ENCODE measurements around the gene REV1. TPM values are rescaled to one million over a fixed set of nuclear protein-coding genes. Genes with fewer than 3 reads are reported as not detected.

Gene REV1
- total RNA-seq, 1 experiment from 2014 or later, result 34.3 TPM

- no peak for TF ChIP-seq JUND (IDR thresholded peaks at IDR 0.05)
- no peak for TF ChIP-seq ZFX (IDR thresholded peaks at IDR 0.05)
Measured at GRCh38 chr2:99421469-99421868, 68.3 kb downstream of the REV1 start (continued).

DNA sequence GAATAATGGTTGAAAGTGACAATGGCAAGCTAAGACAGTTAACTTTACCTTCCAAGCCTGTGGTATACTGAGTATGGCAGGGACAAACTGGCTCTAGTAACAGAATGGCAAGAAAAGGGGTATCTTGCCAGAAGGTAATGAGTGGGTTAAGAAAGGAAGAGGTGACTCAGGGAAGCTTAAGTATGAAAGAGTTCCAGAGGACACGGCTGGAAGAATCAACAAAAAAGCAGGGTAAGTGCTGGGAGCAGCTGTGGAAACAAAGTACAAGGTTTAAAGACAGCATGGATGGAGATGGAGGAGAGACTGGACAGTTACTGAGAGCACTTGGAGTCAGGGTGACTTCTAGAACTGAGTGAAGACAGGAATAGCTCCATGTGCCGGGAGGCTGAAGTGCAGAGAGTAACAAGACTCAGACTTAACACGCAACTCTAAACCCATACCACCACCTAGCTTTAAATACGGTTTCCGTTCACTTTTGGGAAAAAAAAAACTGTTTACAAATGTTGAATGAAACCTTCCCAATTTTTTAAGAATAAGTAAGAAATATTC lies 69.0 kb downstream of the REV1 start:
- no peaks in the 10 kb centered on the region for H3K9me2 ChIP-seq (ENCODE audit: insufficient read depth)
- no peak for TF ChIP-seq RAD21 (IDR thresholded peaks at IDR 0.05; ENCODE audit: low read depth)
- TF ChIP-seq CBX3 (IDR thresholded peaks at IDR 0.05; ENCODE audit: low read depth), result no peak
- TF ChIP-seq, protein P1, sequence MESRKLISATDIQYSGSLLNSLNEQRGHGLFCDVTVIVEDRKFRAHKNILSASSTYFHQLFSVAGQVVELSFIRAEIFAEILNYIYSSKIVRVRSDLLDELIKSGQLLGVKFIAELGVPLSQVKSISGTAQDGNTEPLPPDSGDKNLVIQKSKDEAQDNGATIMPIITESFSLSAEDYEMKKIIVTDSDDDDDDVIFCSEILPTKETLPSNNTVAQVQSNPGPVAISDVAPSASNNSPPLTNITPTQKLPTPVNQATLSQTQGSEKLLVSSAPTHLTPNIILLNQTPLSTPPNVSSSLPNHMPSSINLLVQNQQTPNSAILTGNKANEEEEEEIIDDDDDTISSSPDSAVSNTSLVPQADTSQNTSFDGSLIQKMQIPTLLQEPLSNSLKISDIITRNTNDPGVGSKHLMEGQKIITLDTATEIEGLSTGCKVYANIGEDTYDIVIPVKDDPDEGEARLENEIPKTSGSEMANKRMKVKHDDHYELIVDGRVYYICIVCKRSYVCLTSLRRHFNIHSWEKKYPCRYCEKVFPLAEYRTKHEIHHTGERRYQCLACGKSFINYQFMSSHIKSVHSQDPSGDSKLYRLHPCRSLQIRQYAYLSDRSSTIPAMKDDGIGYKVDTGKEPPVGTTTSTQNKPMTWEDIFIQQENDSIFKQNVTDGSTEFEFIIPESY (IDR thresholded peaks at IDR 0.05; ENCODE audit: extremely low read depth, insufficient replicate concordance, low read length), result no peak
- no peak for TF ChIP-seq FOSL1 (IDR thresholded peaks at IDR 0.05; ENCODE audit: low read depth)
- TF ChIP-seq, protein P2, sequence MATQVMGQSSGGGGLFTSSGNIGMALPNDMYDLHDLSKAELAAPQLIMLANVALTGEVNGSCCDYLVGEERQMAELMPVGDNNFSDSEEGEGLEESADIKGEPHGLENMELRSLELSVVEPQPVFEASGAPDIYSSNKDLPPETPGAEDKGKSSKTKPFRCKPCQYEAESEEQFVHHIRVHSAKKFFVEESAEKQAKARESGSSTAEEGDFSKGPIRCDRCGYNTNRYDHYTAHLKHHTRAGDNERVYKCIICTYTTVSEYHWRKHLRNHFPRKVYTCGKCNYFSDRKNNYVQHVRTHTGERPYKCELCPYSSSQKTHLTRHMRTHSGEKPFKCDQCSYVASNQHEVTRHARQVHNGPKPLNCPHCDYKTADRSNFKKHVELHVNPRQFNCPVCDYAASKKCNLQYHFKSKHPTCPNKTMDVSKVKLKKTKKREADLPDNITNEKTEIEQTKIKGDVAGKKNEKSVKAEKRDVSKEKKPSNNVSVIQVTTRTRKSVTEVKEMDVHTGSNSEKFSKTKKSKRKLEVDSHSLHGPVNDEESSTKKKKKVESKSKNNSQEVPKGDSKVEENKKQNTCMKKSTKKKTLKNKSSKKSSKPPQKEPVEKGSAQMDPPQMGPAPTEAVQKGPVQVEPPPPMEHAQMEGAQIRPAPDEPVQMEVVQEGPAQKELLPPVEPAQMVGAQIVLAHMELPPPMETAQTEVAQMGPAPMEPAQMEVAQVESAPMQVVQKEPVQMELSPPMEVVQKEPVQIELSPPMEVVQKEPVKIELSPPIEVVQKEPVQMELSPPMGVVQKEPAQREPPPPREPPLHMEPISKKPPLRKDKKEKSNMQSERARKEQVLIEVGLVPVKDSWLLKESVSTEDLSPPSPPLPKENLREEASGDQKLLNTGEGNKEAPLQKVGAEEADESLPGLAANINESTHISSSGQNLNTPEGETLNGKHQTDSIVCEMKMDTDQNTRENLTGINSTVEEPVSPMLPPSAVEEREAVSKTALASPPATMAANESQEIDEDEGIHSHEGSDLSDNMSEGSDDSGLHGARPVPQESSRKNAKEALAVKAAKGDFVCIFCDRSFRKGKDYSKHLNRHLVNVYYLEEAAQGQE (IDR thresholded peaks at IDR 0.05; ENCODE audit: low read depth), result no peak
- no peak for TF ChIP-seq JUND (IDR thresholded peaks at IDR 0.05)
- no peak for TF ChIP-seq POLR2AphosphoS5 (IDR thresholded peaks at IDR 0.05; ENCODE audit: low read depth, low read length)
- TF ChIP-seq ELF1 (IDR thresholded peaks at IDR 0.05; ENCODE audit: borderline replicate concordance, low read depth), result no peak
- TF ChIP-seq ZNF274 (IDR thresholded peaks at IDR 0.05; ENCODE audit: low read depth, low read length), result no peak
- no peak for TF ChIP-seq SP1 (IDR thresholded peaks at IDR 0.05; ENCODE audit: low read depth)
- TF ChIP-seq SRF (IDR thresholded peaks at IDR 0.05; ENCODE audit: low read depth), result no peak
- TF ChIP-seq, protein P3, sequence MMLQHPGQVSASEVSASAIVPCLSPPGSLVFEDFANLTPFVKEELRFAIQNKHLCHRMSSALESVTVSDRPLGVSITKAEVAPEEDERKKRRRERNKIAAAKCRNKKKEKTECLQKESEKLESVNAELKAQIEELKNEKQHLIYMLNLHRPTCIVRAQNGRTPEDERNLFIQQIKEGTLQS (IDR thresholded peaks at IDR 0.05), result no peak
- no peak for TF ChIP-seq ZFX (IDR thresholded peaks at IDR 0.05)
- TF ChIP-seq, protein P4, sequence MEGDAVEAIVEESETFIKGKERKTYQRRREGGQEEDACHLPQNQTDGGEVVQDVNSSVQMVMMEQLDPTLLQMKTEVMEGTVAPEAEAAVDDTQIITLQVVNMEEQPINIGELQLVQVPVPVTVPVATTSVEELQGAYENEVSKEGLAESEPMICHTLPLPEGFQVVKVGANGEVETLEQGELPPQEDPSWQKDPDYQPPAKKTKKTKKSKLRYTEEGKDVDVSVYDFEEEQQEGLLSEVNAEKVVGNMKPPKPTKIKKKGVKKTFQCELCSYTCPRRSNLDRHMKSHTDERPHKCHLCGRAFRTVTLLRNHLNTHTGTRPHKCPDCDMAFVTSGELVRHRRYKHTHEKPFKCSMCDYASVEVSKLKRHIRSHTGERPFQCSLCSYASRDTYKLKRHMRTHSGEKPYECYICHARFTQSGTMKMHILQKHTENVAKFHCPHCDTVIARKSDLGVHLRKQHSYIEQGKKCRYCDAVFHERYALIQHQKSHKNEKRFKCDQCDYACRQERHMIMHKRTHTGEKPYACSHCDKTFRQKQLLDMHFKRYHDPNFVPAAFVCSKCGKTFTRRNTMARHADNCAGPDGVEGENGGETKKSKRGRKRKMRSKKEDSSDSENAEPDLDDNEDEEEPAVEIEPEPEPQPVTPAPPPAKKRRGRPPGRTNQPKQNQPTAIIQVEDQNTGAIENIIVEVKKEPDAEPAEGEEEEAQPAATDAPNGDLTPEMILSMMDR (IDR thresholded peaks at IDR 0.05 in 2 of 3, conservative IDR thresholded peaks at IDR 0.05 in 1 of 3; ENCODE audit: borderline replicate concordance in 1 of 3, insufficient read depth in 1 of 3, low read depth in 2 of 3, low read length in 2 of 3), result no peak
- TF ChIP-seq SIN3A (IDR thresholded peaks at IDR 0.05; ENCODE audit: low read depth), result no peak
- no peak for TF ChIP-seq CEBPB (IDR thresholded peaks at IDR 0.05; ENCODE audit: low read depth)
- no peak for TF ChIP-seq POLR2A (IDR thresholded peaks at IDR 0.05; ENCODE audit: borderline replicate concordance, extremely low read depth, insufficient read depth, insufficient read length)
- no peak for TF ChIP-seq TCF7L2 (IDR thresholded peaks at IDR 0.05; ENCODE audit: borderline replicate concordance, extremely low read depth, insufficient read depth, insufficient read length)
- H3K4me2 ChIP-seq (ENCODE audit: low read length), result no peak overlapping the region
- H3K27ac ChIP-seq (ENCODE audit: low read depth, low read length), result no peak overlapping the region
- RAD21 ChIA-PET (ENCODE audit: low non-redundant PET in 1 of 2, low total read pairs in 2 of 2, uncharacterized antibody in 2 of 2, unreplicated experiment in 2 of 2), result no interaction called here
- no peak overlapping the region for H2AFZ ChIP-seq (ENCODE audit: low read depth, low read length, poor library complexity, severe bottlenecking)
- no peaks in the 10 kb centered on the region for H3K4me1 ChIP-seq (ENCODE audit: control insufficient read depth in 1 of 2, insufficient read depth in 2 of 2, low read length in 2 of 2)
- no peaks in the 10 kb centered on the region for H3K9me3 ChIP-seq (ENCODE audit: control insufficient read depth in 1 of 2, insufficient read depth in 1 of 2, low read depth in 1 of 2, low read length in 2 of 2)
- no peak for DNase-seq (ENCODE audit: low read depth, low spot score)
- intact Hi-C loops (cut with micrococcal nuclease), result no loop called here
- H3K36me3 ChIP-seq (ENCODE audit: control insufficient read depth in 1 of 2, insufficient read depth in 2 of 2, low read length in 2 of 2), result peaks cover 18 to 30% of the 10 kb centered on the region in 2 experiments
- H3K79me2 ChIP-seq (ENCODE audit: insufficient read depth, low read length), result no peaks in the 10 kb centered on the region; the same call in 1 of the 2 replicates
- CTCF ChIA-PET, result no interaction called here
- POLR2A ChIA-PET, result no interaction called here
- no peaks in the 10 kb centered on the region for H4K20me1 ChIP-seq (ENCODE audit: insufficient read depth)
- H3K9ac ChIP-seq (ENCODE audit: low read length), result no peak overlapping the region
- no TSS peak for BruUV-seq (replicated peaks)
- no peak for ATAC-seq
- no peaks in the 10 kb centered on the region for H3K27me3 ChIP-seq (ENCODE audit: insufficient read depth, low read length)
- H3K4me3 ChIP-seq (replicated peaks in 1 of 2; ENCODE audit: low read depth in 1 of 2, low read length in 2 of 2), result no peak overlapping the region
